ELR (cell line): ENCODE data around the gene NEK1.

Experiments
- DNase-seq: peaks from one replicate; pipeline ENCODE4 v3.0.0-alpha.2; 2015; ENCODE audit warnings: low read depth

The NEK1 gene

DNA sequence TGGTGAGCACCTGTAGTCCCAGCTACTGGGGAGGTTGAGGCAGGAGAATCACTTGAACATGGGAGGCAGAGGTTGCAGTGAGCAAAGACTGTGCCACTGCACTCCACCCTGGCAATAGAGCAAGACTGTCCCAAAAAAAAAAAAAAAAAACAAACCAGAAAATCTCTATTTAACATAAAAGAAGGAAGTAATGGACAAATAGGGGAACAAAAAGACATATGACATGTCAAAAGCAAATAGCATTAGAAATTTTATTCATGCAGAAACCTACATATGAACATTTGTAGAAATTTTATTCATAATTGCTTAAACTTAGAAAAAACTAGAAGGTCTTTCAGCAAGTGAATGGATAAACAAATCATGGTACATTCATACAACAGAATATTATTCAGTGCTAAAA, 244.6 kb downstream of the NEK1 start:
- no peak for DNase-seq

DNA sequence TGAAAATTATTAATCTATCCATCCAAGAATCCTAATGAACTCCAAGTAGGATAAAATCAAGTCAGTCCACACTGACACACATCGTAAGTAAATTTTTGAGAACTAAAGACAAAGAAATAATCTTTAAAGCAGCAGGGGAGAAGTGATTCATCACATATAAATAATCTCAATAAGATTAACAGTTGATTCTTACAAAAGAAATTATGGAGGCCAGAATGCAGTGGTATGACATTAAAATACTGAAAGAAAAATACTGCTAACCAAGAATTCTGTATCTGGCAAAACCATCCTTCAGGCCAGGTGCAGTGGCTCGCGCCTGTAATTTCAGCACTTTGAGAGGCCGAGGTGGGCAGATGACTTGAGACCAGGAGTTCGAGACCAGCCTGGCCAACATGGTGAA, 245.6 kb downstream of the NEK1 start:
- no peak for DNase-seq

DNA sequence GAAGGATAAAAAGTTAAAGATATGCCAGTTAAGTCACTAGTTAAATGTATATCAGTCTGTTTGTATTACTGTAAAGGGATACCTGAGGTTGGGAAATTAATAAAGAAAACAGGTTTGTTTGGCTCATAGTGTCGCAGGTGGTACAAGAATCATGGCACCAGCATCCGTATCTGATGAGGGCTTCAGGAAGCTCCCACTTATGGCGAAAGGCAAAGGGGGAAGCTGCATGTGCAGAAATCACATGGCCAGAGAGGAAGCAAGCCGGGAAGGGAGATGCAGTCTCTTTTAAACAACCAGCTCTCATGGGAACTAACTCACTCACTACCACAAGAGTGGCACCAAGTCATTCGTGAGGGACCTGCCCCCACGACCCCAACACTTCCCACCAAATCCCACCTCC, 249.8 kb downstream of the NEK1 start:
- DNase-seq: no peak

DNA sequence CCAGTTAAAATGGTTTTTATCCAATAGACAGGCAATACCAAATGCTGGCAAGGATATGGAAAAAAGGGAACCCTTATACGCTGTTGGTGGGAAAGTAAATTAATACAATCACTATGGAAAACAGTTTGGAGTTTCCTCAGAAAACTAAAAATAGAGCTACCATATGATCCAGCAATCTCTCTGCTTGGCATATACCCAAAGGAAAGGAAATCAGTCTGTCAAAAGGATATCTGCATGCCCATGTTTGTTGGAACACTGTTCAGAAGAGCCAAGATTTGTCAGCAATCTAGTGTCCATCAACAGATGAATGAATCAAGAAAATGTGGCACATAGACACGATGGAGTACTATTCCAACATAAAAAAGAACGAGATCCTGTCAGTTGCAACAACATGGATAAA, 250.6 kb downstream of the NEK1 start:
- DNase-seq: no peak

DNA sequence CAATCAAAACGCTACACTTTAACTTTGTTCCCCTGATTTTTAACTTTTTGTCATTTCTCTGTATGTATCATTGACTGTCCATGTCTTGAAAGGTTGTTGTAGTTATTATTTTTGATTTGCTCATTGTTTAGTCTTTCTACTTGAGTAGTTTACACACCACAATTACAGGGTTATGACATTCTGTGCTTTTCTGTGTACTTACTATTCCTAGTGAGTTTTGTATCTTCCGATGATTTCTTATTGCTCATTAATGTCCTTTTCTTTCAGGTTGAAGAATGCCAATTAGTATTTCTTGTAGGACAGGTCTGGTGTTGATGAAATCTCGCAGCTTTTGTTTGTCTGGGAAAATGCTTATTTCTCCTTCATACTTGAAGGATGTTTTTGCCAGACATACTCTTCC, 252.4 kb downstream of the NEK1 start:
- DNase-seq: no peak

DNA sequence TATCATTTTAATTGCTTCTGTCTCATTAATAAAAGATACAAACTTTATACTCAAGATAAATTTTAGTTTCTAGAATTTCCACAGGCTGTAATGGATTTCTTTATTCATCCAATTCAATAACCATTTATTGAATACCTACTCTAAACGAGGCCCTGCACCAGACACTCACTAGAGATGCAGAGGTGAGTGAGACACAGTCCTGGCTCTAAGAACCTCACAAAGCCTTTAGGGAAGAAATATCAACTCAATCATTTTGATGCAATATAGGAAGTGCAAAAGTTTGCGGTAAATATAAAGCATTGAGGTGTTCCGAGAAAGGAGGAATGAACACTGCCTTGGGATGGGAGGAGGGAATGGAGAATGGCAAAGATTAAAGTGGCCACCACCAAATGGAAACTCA, 260.0 kb downstream of the NEK1 start:
- no peak for DNase-seq

DNA sequence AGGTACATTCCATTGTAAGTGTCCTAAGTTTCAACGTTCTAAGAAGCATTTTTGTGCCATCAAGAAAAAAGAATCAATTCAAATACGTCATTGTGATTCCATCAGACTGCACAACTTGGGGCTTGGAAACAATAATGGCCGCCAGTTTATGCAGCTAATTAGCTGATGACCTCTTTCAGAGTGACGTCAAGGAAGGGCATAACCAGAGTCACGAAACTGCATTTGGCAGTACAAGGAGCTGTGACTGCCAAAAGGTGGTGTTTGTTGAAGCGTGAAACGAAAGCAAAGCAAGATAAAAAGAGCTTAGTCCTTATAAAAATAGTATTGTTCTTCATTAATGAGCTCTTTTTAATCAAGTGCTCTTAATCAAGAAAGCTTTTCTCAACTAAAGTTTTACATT, 260.5 kb downstream of the NEK1 start:
- DNase-seq: no peak

DNA sequence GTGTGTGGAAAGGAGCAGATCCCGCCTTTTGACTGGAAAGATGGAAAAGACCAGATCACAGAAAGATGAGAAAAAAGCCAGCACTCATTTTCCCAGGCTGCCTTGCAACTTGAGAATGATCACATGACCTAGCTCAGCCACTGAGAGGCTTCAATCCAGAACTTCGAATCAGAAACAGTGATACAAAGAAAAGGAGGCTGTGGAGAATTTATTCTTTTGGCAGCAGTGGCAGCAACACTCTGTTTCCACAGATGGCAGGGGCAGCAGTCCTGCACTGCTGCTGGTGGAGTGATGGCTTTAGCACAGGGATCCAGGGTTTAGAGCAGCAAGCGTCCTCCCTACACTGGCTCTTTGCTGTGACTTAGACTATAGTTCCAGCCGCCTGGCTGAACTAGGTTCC, 263.8 kb downstream of the NEK1 start:
- no peak for DNase-seq

DNA sequence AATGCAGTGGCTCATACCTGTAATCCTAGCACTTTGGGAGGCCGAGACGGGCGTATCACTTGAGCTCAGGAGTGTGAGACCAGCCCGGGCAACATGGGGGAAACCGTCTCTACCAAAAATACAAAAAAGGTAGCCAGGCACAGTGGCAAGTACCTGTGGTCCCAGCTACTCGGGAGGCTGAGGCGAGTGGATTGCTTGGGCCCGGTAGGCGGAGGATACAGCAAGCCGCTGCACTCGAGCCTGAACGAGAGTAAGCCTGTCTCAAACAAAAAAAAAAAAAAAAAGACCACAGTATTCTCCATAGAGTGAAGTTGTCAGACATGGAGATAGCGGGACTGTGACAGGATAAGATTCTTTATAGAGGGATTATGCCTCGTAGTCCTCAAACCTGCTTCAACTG, 265.5 kb downstream of the NEK1 start:
- DNase-seq: no peak

DNA sequence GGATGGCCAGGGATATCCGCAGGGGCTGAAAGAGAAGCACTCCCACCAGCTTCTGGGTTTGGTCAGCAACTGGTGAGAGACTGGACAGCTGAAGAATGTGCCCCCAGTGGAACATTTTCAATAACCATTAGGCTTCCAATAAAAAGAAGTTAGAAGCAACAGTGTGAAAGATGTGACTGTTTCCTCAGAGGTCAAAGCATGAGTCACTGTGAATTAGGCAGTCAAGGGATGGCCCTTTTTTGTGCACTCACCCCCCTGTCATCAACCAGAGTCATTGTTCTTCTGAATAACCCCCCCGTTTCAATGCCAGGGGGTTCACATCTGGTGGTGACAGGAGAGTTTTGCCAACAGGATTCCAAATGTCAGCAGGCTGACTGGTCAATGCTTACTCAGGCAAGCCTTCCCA, 267.1 kb downstream of the NEK1 start:
- DNase-seq: peak; percentile 94
